ENCODE measurements around the gene RTL10.
"Not testable (repeated sequence)": the region's sequence is repeated elsewhere in the genome, so short reads cannot be mapped to it uniquely, and the experiment has no call there.

Gene RTL10

DNA sequence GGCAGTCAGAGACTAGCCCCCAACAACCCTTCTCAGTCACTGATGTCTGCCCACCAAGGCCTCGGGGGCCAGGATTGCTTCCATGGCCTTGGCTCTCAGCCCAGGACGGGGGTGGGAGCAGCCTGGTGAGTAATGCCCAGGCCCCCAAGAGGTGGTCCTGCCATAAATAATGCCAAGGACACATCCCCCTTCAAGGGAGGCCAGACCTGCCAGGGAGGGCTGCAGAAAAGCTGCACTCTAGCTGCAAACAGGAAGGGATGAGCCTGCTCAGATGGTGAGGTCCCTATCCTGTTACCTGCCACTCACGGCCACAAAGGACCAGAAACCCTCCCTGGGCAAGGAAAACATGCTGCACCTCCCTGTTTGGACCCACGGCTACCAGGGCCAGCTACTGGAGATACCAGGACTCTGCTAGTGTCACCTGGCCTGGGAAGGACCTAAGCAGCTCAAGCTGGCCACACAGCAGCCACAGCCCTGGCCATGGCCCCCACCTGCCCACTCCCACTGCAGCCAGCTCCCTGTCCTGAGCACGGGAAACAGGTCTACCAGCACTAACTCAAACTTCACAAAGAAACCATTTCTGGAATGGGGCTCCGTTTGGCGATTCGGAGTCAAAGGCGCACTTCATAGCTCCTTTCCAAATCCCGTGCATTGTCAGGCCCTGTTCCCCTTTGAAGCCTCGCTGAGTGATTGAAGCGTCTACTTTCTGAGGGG lies 12.1 kb downstream of the RTL10 start:
- DNase-seq = no peak

- peak; percentile 40 for DNase-seq
Observed at GRCh38 chr22:19841641-19842392, 12.9 kb downstream of the RTL10 start.

DNA sequence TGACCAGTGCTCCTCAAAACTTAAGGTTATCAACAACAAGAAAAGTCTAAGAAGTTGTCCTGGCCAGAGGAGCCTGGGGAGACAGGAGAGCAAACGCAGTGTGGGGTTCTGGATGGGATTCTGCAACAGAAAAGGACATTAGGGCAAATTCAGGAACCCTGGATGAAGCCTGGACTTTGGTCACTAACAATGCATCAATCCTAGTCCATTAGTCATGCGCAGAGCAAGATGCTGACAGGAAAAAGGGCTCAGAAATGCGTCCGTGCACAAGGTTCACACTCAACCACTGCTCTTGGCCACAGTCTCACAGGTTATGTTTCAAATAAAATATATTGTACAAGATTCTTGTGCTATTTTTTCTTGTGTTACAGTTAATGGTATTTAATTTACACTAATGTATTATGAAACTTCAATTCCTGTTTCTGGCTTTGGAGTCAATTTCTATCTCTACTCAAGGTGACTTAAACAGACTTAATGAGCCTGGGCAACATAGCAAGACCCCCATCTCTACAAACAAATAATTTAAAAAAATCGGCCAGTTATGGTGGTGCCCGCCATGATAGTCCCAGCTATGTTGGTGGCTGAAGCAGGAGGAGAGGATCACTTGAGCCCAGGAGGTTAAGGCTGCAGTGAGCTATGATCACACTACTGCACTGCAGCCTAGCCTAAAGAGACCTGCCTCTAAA lies 13.6 kb downstream of the RTL10 start:
- DNase-seq = no peak

DNA sequence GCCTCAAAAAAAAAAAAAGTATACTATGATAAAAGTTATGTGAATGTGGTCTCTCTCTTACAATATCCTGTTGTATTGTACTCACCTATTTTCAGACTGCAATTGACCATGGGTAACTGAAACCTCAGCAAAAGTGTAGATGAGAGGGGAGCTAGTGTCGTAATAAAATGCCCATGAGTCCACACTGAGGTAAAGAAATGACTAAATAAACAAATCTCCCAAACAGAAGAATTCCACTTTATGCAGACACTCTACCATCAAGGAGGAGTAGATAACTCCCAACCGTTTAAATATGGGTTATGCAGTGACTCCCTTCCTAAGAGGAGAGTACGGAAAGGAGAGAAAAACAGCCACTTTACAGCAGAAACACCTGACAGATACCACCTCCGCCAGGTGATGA lies 14.6 kb downstream of the RTL10 start:
- DNase-seq = no peak

DNA sequence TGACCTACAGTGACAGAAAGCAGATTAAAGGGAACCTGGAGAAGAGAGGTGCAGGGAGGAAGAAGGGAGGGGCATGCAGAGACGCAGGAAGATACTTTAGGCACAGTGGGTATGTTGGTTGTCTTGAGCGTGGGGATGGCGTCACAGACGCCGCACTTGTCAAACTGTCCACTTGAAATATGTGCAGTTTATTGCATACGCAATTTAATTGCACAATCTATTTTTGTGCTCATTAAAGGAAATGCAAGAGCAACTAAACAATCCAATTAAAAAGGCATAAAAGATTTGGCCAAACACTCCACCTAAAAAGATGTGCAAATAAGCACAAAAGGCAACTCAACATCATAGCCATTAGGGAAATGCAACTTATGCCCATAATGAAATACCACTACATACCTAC lies 16.8 kb downstream of the RTL10 start:
- no peak for DNase-seq

DNA sequence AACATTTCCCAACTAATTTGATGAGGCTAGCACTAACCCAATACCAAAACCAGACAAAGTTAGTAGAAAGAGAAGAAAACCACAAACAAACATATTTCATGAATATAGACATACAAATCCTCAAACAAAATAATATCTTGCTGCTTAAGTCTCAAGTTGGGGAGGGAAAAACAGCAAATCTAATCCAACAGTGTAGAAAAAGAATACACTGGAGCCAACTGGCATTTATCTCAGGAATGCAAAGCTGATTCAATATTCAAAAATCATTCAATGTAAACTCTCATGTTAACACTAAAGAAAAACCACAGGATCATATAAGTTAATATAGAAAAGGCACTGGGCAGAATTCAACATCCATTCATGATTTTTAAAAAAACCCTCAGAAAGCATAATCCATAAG lies 18.2 kb downstream of the RTL10 start:
- no peak for DNase-seq

DNA sequence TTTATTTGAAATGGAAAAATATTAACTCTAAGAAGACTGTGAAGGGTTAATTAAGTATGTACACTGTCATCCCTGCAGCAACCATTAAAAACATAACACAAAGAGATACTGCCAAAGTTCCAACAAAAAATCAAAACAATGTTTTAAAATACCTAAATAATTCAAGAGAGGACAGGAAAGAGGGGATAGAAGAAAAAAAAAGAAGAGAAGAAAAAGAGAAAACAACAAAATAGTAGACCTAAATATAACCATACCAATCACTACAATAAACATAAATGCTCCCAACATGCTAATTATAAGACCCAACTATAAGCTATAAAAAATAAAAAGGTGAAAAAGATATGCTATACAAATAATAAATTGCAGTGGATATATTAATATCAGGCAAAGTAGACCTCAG lies 20.1 kb downstream of the RTL10 start:
- no peak for DNase-seq

GRCh38 chr22:19833327-19833726 lies 21.3 kb downstream of the RTL10 start:
- not testable (repeated sequence) for DNase-seq

DNA sequence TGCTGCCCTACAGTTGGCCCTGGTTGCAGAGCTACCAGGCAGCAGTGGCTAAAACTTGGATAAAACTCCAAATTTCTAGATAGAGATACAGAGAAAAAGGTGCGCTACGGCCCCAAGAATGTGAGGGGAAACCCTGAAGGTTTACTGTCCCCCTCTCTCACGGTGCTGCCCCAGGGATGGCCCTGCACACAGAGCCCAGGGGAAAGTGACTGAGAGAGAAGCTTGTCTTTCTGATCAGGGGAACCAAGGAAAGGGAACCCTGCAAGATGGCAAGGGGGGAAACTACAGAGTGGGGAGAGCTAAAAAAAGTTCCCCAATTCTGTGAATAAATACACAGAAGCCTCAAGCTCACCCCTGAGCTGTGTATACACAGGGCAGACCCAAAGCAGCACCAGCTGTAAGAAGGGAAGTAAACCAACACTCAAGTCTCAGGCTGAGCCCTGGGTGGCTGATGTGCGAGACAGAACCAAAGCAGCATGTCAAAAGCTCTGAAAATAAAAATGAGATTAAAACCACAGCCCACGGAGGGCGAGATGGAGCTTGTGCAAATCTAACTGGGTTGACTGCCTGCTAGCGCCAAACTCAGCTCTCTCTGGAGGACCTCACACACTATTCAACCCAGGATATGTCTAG lies 22.1 kb downstream of the RTL10 start:
- DNase-seq = no peak

DNA sequence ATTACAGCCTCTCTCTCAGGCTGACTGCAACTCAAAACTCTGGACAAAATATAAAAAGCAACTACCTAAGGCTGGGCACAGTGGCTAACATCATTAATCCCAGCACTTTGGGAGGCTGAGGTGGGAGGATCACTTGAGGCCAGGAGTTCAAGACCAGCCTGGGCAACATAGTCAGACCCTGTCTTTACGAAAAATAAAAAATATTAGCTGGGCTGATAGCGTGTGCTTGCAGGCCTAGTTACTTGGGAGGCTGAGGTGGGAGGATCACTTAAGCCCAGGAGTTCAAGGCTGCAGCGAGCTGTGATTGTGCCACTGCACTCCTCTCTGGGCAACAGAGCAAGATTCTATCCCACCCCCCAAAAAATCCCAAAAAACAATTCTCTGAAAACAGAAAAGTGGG lies 22.7 kb downstream of the RTL10 start:
- not testable (repeated sequence) for DNase-seq

GRCh38 chr22:19831016-19831415 lies 23.7 kb downstream of the RTL10 start:
- no peak for DNase-seq

GRCh38 chr22:19828035-19828401 lies 26.7 kb downstream of the RTL10 start:
- DNase-seq = no peak

GRCh38 chr22:19827341-19828034 lies 27.2 kb downstream of the RTL10 start:
- no peak for DNase-seq

- no peak for DNase-seq
Observed at GRCh38 chr22:19826619-19826950, 28.1 kb downstream of the RTL10 start.

DNA sequence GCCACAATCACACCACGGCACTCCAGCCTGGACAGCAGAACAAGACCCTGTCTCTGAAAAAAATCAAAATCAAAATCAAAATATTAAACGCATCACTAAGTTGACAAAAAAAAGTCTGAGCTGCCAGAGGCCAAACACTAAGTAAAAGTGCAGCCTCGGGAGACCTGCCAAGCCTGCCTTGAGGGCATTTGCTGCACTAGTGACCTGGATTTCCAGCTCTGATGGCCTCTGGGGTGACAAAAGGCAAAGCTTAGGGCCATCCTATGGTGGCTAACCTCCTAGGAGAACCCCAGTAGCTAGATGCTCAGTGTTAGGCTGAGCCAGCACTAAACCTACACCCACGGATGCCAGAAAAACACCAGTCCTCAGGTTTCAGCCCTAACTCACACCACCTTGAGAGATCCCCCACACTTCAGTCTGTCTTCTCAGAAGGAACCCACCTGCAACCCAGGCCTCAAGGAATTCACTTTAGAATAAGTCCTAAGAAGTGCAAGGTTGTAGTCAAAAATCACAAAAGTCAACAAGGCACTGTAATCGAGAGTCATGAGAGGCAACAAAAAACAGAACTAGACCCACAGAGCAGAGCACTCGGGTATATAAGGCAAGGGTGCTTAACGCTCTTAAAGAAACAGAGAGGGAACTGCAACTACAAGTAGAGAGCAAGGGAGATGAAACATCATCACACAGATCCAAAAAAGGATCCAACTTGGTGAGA lies 28.6 kb downstream of the RTL10 start:
- DNase-seq = no peak

- no peak for DNase-seq
Observed at GRCh38 chr22:19824926-19825339, 29.7 kb downstream of the RTL10 start.

GRCh38 chr22:19824212-19824925 lies 30.3 kb downstream of the RTL10 start:
- DNase-seq = no peak

- no peak for DNase-seq
Observed at GRCh38 chr22:19823902-19824211, 30.8 kb downstream of the RTL10 start.

DNA sequence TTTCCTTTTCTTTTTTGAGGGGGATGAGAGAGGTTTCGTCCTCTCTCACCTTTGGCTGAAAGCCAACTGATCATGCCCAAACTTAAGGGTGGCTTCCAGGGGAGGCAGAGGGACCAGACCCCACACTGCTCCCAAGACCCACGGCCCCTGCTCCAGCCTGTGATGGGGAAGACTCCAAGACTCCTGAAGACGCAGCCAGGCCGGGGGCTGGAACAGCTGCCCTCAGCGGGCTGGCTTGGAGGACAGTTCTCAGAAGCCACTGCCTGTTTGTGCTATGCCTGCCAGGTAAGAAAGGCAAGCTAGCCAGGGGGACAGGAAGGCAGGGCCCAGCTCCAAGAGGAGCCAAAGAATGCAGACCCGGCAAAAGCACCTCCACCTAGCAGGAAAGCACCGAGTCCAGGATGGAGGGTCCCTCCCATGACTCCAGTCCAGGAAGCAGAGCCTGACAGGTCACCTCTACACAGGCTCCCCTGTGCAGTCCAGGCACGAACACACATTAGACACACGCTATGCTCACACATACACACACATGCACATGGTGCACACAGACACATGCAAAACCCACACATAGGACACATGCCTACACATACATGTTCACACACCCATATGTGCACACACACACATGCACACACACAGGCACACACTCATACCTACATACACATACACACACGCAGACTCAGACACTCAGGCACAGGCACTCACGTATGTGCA lies 31.3 kb downstream of the RTL10 start:
- no peak for DNase-seq

- DNase-seq = no peak
Observed at GRCh38 chr22:19822301-19823117, 32.2 kb downstream of the RTL10 start.

Data from NCI-H526 treated with DMSO at 0.1 percent for 48 hours (cell line).